ENCODE results near the gene NEDD4L.

Gene NEDD4L

DNA sequence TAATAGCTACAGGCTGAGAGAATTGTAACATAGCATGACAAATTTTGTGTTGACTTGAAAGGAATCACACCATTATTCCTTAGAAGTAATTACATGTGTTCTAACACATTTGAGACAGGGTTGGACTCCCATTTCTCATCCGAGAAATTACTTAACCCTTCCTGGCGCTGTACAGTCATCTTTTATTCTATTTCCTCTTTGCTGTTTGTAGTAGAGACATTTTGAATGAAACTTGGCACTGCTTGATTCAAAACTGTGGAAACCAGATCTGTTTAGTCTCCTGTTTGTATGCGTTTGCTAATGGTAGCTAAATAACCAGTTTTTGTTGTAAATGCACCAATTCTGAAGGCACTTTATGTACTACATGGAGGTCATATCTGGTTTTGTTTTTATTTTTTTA is 352.9 kb downstream of the NEDD4L start:
- Mint-ChIP-seq H3K27ac (no peak overlapping the region), H3K27me3 (no peaks in the 10 kb centered on the region), H3K4me3 (no peak overlapping the region), H3K36me3 (no peaks in the 10 kb centered on the region), H3K9me3 (ENCODE audit: low read depth) (no peaks in the 10 kb centered on the region), H3K4me1 (ENCODE audit: low read depth) (peaks cover 12% of the 10 kb centered on the region)

DNA sequence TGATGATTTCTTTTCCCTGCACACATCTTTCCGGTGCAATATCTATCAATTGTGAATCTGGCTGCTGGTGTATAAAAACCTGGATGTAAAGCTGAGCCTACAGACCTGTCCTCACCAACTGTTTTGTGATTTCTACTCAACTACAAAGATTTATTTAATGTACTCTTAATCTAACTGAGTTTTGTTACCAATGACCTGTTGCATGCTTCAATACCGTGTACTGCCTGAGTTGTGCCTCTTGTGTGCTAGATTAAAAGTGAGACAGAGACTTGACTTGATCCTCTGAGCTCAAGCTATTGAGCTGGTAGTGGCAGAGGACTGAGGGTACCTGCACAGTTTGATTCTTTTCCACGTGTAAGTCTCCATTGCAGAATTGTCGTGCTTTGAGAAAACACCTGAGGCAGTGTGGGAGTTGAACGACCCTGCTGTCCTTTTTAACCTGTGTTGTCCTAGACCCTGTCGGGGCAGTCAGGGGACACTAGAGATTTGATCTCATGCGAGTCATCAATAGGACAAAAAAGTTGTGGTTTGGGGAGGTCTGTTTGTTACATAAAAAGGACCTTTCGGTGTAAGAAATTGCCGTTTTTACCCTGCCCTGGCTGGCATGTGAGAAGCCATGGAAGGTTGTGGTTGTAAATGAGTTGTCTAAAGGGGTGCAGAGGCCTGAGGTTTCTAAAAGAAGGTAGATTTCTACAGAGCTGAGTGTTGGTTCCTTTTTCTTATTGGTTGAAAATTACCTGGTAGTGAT is 353.5 kb downstream of the NEDD4L start:
- H3K9me3 Mint-ChIP-seq (ENCODE audit: low read depth): no peaks in the 10 kb centered on the region
- H3K36me3 Mint-ChIP-seq: no peaks in the 10 kb centered on the region
- no peak overlapping the region for H3K4me3 Mint-ChIP-seq

DNA sequence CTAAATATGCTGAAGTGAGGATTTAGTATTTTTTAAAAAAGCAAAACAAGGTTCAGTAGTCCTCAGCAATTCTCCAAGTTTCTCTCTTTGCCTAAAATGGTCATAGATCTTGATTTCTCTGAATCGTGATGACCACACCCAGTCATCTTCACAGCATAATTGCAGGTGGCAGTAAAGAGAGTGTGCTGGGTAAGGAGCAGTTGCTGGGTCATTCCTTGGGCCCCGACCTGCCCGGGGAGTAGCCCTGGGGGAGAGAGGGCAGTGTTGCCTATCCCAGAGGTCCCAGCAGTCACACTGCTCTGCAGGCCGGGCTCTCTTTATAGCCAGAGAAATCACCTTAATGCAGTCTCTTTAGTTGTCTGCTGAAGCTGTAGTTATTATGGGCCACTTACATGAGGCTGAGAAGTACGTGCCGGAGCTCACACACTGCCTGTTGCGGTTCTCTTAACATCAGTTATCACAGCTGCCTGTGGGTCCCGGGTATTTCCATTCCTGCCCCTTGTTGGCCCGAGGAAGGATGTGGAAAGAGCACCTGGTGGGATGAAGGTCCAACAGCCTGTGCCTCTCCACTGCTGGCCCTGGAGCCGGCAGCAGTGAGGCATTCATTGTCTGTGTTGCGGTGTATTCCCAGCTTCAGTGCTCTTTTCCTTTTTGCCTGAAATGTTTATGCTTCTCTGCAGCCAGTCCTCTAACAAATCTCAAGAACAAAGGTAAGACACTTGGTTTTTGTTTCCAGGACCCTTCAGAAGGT is 354.8 kb downstream of the NEDD4L start:
- Mint-ChIP-seq H3K4me3 (no peak overlapping the region), H3K27me3 (no peaks in the 10 kb centered on the region)

More for the DNA sequence above, 353.5 kb downstream of the NEDD4L start:
- H3K27me3 Mint-ChIP-seq: no peaks in the 10 kb centered on the region
- no peak overlapping the region for H3K27ac Mint-ChIP-seq
- peaks cover 13% of the 10 kb centered on the region for H3K4me1 Mint-ChIP-seq (ENCODE audit: low read depth)

DNA sequence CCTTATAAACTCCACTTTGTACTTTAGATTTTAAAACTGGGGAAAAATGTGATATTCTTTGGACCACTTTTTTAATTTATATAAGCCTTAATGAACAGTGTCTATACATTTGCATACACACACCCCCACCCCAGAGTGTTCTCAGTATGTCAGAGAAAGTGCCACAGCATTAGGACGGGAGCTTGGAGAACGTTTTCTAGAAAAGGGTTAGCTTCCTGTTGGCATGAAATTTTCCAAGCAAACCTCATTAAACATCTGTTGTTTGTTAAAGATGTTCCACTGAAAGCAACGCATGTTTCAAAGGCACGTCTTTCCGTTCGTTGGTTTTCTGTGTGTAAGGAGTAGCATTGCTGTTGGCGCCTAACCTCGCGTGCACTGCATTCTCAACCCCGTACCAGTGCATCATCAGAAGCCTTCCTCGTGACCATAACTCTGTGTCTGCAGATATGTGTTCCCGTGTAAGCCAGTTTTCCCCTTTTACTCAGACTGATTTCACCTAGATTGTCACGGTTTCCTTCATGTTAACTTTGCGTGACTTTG is 356.4 kb downstream of the NEDD4L start:
- no peaks in the 10 kb centered on the region for H3K27me3 Mint-ChIP-seq
- H3K4me1 Mint-ChIP-seq (ENCODE audit: low read depth): peaks cover 13% of the 10 kb centered on the region
- H3K27ac Mint-ChIP-seq: no peak overlapping the region
- H3K36me3 Mint-ChIP-seq: no peaks in the 10 kb centered on the region
- H3K4me3 Mint-ChIP-seq: no peak overlapping the region
- no peaks in the 10 kb centered on the region for H3K9me3 Mint-ChIP-seq (ENCODE audit: low read depth)

More for the DNA sequence above, 354.8 kb downstream of the NEDD4L start:
- Mint-ChIP-seq H3K4me1 (ENCODE audit: low read depth) (peaks cover 13% of the 10 kb centered on the region), H3K36me3 (no peaks in the 10 kb centered on the region), H3K27ac (no peak overlapping the region), H3K9me3 (ENCODE audit: low read depth) (no peaks in the 10 kb centered on the region)

DNA sequence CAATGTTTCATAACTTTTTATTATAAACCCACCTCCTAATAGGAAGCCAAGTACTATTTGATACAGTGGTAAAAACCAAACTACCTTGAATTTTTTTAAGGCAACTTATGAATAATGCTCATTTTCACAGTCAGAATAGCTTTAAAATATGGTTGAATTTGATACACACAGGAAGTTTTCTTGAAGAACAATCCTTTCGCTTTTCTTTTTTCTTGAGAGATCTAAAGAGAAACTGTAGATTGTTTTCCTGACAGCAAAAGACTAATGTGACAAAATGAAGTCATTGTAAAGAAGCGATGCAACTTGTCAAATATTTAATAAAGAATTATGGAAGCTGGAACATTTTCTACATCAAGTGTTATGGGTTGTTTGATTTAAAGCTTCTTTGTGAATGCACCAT is 357.2 kb downstream of the NEDD4L start:
- Mint-ChIP-seq H3K27ac (no peak overlapping the region), H3K36me3 (no peaks in the 10 kb centered on the region), H3K4me3 (no peak overlapping the region), H3K9me3 (ENCODE audit: low read depth) (no peaks in the 10 kb centered on the region), H3K27me3 (no peaks in the 10 kb centered on the region), H3K4me1 (ENCODE audit: low read depth) (peaks cover 13% of the 10 kb centered on the region)

DNA sequence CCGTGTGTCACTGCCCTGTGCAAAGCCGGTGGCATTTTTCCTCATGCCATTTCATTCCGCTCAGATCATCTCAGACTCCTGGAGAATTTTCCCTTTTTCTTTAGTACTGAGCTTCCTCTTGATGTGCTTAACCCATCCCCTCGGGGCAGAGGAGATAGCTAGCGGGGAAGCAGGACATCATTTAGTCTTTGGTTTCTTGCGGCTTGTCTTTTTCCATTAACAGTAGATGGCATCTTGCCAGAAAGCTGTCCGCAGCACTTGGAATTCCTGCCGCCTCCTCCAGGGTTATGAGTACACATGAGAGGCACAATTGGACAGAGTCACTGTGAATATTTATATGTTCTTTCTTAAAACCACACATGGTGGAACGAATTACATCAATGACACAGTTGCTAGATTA is 358.2 kb downstream of the NEDD4L start:
- Mint-ChIP-seq H3K4me1 (ENCODE audit: low read depth) (peaks cover 13% of the 10 kb centered on the region), H3K36me3 (no peaks in the 10 kb centered on the region), H3K4me3 (no peak overlapping the region), H3K9me3 (ENCODE audit: low read depth) (no peaks in the 10 kb centered on the region), H3K27me3 (no peaks in the 10 kb centered on the region), H3K27ac (no peak overlapping the region)

DNA sequence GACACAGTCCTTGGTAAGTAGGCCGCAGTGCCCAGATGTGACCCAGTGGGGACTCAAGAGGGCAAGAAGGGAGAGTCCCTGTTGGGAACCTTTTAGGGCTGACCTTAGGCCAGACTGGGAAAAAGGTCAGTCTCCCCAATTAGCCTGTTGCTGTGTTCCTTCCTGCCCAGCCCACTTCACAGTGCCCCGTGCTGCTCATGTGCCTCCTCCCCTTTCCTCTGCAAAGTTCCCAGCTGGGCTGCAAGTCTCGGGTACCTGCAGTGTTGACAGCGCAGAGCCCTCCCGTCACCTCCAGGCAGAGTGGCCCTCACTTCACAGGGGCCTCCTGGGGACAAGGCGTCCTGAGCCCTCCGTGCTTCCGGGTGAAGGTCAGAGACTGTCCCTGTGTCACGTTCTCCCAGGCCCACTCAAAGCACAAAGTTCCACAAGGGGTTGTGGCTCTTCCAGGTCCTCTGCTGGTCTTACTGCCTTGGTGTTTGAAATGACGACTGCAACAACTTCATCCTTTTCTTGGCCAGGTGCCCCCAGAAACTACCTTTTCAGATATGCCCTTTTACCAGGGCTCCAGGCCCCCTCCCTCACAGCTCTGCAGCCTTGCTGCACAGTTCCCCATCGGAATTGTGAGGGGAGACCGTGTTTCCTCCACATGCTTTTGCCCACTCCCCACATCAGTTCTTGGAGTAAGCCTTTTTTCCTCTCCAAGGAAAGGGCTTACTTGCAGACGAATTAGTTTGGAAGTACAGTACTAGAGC is 359.1 kb downstream of the NEDD4L start:
- no peak overlapping the region for H3K27ac Mint-ChIP-seq
- peaks cover 13% of the 10 kb centered on the region for H3K4me1 Mint-ChIP-seq (ENCODE audit: low read depth)
- no peaks in the 10 kb centered on the region for H3K36me3 Mint-ChIP-seq
- no peaks in the 10 kb centered on the region for H3K27me3 Mint-ChIP-seq
- H3K9me3 Mint-ChIP-seq (ENCODE audit: low read depth): no peaks in the 10 kb centered on the region
- H3K4me3 Mint-ChIP-seq: no peak overlapping the region

DNA sequence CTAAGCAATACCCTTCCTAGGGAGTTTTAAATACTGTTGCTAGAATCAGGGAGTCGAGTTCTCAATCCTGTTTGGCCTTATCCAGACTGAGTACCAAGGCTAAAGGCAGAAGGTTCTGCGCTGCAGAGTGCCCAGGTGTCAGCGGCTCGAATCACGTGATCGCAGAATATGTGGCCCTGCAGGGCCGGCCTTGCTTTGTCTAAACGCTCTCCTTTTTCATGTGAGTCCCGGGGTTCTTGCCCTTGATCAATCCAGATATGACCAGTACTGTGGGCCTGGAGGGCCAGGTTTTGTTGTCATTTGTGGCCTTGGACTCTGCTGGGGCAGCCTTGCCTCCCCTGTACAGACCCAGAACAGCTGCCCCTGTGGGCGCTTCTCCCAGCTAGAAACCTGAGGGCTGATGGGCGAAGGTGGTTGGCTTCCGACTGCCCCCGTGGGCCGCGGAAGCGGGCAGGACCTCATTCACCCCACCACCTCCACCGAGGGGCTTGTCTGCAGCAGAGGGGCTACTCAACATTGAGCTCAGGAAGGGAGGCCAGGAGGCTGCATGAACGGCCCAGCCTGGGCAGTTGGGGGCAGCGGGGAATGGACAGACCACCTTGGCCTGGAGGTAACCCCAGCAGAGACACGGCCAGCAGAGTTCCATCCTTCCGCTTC is 359.9 kb downstream of the NEDD4L start:
- Mint-ChIP-seq H3K36me3 (no peaks in the 10 kb centered on the region), H3K4me1 (ENCODE audit: low read depth) (peaks cover 13% of the 10 kb centered on the region), H3K9me3 (ENCODE audit: low read depth) (no peaks in the 10 kb centered on the region), H3K4me3 (no peak overlapping the region), H3K27ac (no peak overlapping the region), H3K27me3 (no peaks in the 10 kb centered on the region)

DNA sequence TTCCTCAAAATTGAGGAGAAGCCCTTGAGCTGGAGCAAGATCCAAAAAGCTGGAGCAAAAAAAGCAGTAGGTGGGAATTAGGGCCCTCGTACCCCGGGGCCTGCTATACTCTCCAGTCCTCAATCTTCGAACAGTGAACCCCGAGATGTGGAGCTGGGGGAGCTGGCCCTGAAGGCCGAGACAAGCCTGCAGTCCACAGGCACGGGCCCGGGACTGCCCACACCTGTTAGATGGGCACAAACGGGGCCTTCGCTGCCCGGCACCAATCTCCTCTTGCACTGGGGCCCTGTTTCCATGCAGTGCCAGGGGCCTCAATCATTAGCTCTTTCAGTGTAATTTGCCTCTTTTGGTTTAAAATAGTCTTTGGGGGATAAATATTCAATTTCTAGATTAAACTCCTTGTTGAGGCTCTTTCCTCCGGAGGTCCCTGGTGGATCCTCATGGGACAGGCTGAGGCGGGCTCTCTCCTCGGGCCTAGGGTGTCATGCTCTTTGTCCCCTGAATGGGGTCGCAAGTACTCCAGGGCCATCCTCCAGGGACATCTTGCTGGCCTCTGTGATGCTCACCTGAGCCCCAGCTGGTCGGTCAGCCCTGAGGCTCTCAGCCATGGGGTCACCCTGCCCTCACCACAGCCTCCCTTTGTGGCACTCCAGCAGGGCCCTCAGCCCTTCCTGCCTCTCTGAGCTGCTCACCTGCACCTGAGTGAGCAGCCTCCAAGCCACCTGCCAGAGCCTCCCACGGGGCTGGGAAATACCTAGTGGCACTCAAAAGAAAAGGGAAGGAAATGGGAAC is 361.3 kb downstream of the NEDD4L start:
- Mint-ChIP-seq H3K27ac (no peak overlapping the region), H3K36me3 (no peaks in the 10 kb centered on the region), H3K4me1 (ENCODE audit: low read depth) (peaks cover 13% of the 10 kb centered on the region), H3K9me3 (ENCODE audit: low read depth) (no peaks in the 10 kb centered on the region), H3K4me3 (no peak overlapping the region), H3K27me3 (no peaks in the 10 kb centered on the region)

DNA sequence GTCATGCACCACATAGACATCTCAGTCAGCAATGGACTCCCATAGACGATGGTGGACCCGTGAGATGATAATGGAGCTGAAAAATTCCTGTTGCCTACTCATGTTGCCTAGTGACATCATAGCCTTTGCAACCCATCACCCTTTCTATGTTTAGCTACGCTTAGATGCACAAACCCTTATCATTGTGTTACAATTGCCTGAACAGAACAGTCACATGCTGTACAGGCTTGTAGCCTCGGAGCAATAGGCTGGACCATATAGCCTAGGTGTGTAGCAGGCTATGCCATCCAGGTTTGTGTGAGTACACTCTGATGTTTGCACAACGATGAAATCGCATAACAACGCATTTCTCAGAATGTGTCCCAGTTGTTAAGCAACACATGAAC is 363.2 kb downstream of the NEDD4L start:
- Mint-ChIP-seq H3K27ac (no peak overlapping the region), H3K9me3 (ENCODE audit: low read depth) (no peaks in the 10 kb centered on the region), H3K4me3 (no peak overlapping the region), H3K4me1 (ENCODE audit: low read depth) (no peaks in the 10 kb centered on the region), H3K27me3 (no peaks in the 10 kb centered on the region), H3K36me3 (no peaks in the 10 kb centered on the region)

DNA sequence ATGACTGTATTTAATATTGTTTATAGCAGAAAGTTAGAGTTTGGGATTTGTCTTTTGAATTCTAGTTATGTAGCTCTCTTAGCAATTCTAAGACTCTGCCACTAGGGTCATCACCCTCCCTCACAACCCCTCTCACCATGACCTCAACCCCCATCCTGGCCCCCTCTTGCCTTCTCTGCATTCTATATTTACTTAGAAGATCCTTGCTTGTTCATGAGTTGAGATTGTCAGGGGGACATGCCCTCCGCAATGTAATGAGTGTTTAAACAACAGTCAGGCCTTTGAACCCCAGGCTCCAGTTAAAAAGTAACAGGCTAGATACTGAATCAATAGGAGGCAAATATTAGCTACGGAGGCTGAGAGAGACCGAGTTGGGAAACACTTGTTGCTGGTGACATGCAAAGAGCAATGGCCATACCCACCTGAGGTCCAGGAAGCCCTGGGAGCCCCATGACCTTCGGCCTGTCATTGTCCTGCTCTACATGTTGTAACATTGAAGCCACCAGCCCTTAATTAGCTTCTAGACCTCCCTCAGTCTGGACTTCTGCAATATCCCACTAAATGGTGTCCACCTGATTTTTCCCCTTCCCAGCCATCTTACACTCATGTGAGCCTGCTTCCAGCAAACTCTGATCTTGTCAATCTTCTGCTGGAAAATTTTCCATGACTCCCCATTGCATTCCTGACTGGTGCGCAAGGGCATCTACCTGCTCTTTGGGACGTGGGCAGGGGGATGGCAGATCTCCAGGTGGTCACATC is 363.8 kb downstream of the NEDD4L start:
- Mint-ChIP-seq H3K36me3 (no peaks in the 10 kb centered on the region), H3K27ac (no peak overlapping the region), H3K9me3 (ENCODE audit: low read depth) (no peaks in the 10 kb centered on the region), H3K4me1 (ENCODE audit: low read depth) (no peaks in the 10 kb centered on the region), H3K4me3 (no peak overlapping the region), H3K27me3 (no peaks in the 10 kb centered on the region)

DNA sequence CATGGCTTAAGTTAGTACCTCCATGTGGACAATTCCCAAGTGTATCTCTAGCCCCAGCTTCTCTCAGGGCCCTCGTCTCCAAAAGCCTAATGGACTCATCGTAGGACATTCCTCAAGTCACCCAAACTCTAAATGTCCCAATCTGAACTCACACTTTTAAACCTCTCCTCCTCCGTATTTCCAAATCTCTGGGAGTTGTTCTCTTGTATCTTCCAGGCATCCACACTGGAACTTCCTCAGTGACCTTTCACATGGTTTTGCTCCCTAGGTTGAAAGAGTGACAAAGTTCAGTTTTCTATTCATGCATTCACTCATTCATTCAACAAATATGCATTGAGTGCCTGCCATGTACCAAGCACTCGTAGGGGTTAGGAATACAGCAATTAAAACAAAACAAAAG is 364.6 kb downstream of the NEDD4L start:
- H3K4me3 Mint-ChIP-seq: no peak overlapping the region
- no peaks in the 10 kb centered on the region for H3K9me3 Mint-ChIP-seq (ENCODE audit: low read depth)
- no peaks in the 10 kb centered on the region for H3K36me3 Mint-ChIP-seq
- H3K27me3 Mint-ChIP-seq: peaks cover 1% of the 10 kb centered on the region
- H3K4me1 Mint-ChIP-seq (ENCODE audit: low read depth): no peaks in the 10 kb centered on the region
- no peak overlapping the region for H3K27ac Mint-ChIP-seq

DNA sequence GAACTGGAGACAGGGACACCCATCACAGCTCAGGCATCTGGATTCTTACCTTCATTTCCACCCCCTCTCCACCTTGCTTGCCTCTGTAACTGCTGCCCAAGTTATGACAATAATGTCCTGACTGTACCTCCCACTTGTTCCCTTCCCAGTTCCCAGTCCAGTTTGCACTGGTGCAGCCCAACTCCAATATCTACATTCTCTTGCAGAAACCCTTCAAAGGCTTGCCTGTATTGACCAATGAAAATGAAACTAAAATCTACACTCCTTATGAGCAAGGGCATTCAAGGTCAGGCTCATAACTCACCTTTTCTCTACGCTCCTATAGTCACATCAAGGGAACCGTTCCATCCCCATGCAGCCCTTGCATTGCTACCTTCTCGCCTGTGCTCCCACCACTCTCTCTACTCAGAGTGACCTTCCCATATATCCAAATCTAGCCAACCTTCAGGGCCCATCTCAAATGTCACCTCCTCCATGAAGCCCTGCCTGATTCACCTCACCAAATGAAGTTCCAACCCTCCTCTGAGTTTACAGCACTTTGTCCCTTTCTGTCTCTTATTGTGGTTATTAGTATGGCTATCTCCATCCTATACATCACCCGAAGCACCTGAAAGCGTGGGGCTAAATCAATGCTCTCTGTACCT is 365.9 kb downstream of the NEDD4L start:
- H3K4me1 Mint-ChIP-seq (ENCODE audit: low read depth): no peaks in the 10 kb centered on the region
- no peaks in the 10 kb centered on the region for H3K9me3 Mint-ChIP-seq (ENCODE audit: low read depth)
- no peak overlapping the region for H3K4me3 Mint-ChIP-seq
- H3K36me3 Mint-ChIP-seq: no peaks in the 10 kb centered on the region
- H3K27me3 Mint-ChIP-seq: peaks cover 1% of the 10 kb centered on the region
- H3K27ac Mint-ChIP-seq: no peak overlapping the region
